GM21360 (cell line): Measurements from ENCODE around the gene CTTNBP2.

Source experiments
- ATAC-seq: cut with Tn5 transposase; IDR thresholded peaks from one replicate; pipeline ENCODE4 v1.9.1; 2021; ENCODE audit warnings: mild to moderate bottlenecking, moderate library complexity; ENCODE audit not compliant: unreplicated experiment

CTTNBP2 gene

DNA sequence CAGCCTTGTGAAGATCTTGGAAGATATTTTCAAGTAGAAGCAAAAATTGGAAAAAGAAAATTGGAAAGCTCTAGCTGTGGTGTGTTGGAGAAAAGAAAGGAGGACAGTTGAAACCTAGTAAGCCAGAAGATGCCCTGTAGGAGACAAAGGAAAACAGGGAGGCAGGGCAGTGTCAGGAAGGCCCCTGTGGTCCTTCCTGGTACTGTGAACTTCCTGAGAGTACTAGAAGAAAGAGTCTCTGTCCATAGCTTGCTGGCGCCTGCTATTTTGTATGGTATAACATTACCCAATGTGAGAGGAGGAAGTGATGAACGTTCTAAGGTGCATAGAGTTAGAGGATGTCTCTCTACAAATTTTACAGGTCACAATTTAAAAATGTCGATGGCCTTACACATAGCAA lies 183.1 kb downstream of the CTTNBP2 start:
- no peak for ATAC-seq

DNA sequence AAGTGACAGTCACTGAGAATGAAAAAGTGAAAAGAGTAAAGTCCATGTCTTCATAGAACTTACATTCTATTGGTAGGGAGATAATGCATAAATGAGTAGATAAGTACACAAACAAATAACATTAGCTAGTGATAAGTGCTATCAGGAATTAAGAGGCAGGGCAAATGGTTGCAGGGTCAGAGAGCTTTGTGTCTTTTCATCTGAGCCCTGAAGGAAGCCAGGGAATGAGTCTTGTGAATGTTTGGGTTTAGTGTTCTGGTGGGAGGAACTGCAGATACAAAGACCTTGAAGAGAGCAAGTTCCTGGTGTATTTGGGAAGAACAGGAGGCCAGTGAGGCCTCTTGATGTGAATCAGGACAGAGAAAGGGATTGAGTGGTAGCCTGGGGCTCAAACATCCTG lies 183.8 kb downstream of the CTTNBP2 start:
- no peak for ATAC-seq

DNA sequence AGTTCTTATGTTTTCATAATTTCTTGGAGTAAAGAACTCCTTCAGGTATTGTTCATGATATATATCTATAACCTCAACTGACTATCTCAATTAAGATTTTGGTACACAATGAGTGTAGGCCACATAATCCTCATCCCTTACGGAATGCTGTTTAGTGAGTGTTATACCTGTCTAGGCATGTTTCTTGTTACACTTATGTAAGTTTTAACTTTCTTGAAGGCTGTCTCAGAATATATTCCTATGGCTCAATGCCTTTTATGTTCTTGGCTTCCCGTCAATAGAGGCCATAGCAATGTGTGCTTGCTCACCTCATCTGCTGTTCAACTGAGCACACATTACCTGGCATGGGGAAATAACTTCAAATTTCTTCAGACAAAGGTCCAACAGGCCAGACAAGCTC lies 185.1 kb downstream of the CTTNBP2 start:
- ATAC-seq = no peak

DNA sequence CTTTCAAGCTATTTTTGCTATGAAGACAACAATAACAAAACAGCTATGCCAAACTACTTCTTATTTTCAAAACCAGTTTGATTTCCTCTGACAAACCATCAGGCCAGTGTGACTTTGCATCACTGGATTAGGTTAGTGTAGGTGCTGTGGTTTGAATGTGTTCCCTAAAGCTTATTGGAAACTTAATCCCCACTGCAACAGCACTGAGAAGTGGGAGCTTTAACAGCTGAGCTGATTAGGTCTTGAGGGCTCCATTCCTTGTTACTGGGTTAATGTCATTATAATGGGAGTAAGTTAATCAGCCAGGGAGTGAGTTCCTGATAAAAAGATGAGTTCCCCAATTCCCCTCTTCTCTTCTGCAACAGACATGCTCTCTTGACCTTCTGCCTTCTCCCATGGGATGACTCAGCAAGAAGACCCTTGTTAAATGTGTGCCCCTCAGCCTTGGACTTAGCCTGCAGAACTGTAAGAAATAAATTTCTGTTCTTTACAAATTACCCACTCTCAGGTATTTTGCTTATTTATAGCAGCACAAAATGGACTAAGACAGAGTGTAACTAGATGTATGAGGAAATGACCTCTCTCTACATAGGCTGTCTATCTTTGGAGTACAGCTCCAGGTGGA lies 186.8 kb downstream of the CTTNBP2 start:
- ATAC-seq = no peak

DNA sequence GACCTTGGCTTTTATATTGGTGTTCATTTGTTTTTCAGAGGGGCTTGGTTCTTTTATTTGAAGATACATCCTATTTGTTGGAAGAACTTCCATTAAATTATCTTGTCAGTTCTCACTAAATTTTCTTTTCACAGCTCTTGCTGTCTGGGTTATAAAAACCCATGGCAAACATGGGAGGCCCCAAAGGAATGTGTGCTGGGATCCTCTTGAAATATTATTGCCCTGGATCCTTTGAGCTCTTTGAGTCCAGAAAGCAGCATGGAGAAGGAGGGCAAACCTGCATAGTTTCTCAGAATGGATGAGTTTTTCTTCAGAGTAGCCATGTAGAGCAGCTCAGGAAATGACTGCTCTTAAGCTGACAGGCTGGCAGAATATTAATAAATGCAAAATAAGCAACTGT lies 187.4 kb downstream of the CTTNBP2 start:
- no peak for ATAC-seq

DNA sequence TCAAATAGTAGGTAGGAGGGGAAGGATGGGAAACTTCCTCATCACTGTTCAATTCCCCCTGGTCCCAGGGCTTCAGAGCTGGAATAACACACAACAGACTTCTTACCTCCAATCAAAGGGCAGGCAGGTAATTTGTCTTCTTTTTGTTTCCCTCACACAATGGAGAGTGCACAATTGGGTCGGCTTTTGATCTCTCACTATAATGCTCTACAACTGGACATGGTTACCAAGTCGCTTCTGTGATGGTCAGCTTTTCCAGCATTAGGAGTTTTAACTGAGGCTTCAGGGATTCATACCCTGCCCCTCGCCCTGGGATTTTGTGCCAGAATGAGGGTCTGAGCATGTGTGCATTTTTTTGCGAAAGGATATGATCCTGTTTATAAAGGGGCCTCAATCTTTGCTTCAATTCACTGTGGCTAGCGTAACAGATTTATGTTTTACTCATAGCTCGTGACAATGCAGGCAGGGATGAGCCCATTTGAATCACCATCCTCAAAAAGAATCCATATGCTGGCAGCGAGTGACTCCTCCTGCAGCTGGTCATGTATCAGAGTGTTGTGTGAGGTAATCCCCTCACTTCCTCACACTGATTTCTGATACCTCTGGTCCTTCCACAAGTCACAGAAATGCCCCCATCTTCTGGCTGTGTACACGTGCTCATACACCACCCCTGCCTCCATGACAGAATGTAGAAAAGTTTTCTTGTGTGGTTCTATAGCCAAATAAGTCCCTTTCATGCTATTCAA lies 189.6 kb downstream of the CTTNBP2 start:
- ATAC-seq = no peak

DNA sequence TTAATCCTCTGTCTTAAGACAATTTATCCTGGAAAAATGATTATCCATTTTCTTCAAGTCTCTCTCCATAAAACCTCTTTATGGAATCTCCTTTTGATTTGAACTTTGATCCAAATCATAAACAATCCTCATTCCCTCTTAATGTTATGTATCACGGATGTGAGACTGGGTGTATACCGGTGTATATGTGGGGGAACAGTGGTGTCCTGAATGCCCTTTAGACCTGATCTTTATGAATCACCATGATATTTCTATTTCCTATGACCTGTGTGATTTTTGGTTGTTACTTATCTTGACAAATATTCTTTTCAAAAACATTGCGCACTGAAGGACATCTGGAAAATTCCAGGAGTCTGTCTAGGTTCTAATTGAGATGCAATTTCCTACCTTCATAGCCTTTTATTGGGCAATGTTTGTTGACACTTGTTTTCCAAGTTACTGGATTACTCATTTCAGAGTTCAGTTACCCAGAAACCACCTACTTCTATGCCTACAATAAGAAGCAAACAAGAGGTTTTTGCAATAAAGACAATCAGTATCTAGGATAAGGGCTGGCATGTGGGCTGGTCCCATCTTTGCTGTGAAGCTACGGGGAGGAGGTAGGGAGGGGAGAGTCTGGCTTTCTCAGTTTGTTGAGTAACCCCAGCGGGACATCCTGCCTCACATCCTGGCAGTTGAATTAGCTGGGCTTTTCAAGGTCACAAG lies 190.4 kb downstream of the CTTNBP2 start:
- ATAC-seq = no peak

DNA sequence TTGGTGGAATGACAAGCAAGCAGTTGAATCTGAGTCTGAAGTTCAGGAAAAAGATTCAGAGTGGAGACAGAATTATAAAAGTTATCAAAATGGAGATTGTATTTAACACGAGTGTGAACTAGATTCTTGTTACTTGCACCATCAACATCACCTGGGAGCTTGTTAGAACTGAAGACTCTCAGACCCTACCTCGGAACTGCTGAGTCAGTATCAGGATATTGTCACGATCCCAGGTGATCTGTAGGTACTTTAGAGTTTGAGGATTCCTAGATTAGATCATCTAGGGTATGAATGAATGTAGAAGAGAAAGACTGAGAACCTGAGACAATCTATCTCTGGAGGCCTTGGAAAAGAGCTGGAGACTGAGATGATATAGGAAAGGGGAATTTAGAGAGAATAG lies 194.1 kb downstream of the CTTNBP2 start:
- ATAC-seq = no peak

DNA sequence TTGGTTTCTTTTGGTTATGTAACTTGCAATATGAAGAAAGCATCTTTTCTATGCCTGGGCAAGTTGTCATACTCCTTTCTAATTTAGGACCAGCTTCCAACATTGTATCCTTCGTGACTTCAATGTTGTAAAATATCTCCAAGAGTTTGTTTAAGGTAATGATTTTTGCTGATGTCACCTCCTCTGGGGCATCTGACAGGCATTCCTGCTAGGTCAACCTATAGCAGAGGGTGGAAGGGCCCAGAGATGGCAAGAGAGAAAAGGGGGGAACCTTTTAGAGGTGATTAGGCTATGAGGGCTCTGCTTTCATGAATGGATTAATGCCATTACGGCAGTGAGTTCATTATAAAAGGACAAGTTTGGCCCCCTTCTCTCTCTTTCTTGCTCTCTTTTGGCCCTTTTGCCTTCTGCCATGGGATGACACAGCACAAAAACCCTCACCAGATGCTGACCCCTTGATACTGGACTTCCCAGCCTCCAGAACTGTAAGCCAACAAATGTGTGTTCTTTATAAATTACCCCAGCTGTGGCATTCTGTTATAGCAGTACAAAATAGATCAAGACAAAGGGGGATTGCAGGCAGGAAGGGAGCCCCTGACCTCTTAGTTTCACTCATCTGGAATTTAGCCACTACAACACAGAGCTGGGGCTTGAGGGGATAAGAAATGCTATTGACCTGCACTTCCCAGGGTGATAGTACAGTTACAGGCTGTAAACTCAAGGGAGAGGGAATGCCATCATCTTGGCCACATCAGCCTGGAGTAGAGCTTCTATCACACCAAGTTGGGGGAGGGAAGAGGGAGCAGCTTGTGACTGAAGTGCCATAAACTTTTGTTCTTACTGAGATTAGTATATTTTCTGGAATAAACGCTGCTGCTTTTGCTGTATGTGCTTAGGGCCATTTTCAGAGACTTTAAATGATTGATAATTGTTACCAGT lies 197.5 kb downstream of the CTTNBP2 start:
- ATAC-seq = no peak

DNA sequence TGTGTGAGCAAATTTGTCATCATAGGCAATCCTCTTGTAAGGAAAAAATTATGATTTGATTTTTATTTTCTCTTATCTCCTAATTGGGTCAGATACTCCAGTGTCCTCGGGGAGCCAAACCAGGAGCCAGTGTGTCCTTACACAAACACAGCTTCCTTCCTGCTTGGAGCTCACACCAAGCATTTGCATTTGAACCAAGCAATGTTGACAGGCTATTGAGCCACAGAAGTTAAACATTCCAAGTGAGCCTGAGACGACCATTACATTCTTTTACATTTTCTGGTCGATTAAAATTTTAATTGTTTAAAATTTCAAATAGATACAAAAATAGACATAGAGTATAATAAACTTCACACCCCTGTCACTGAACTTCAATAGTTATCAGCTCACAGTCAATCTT lies 198.6 kb downstream of the CTTNBP2 start:
- no peak for ATAC-seq

DNA sequence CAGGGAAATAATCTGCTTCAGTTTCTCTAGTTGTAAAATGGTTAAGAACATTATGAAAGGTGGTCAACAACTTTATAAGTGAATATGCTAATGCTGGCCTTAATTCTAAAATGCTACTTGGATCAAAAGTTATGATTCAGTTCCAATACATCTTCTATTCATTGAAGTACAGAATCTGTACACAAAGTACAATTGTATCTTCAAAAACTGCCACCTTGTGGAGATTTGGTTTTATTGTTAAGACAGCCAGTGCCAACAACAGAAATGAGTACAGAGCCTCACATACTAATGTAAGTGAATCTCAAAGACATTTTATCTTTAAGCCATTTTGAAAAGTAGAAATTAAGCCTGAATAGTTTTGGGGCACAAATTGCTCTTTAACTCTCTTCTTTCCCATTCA lies 199.4 kb downstream of the CTTNBP2 start:
- ATAC-seq = peak; percentile 67

DNA sequence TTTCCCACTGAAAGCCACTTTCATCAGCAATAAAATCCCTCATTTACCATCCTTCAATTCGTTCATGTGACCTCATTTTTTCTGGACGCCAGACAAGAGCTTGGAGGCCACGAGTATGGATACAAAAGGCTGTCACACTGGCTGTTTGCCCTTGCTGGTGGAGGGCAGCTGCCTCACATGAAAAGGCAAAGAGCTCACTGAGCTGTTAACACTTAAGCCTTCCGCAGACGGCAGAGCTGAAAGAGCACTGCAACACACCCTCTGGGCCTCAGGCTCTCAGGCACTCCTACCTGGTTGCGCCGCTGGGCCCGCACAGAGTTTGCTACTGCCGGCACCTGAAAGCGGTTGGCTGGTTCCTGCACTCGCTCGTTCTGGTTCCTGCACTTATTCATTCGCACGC lies 199.9 kb downstream of the CTTNBP2 start:
- ATAC-seq = no peak

DNA sequence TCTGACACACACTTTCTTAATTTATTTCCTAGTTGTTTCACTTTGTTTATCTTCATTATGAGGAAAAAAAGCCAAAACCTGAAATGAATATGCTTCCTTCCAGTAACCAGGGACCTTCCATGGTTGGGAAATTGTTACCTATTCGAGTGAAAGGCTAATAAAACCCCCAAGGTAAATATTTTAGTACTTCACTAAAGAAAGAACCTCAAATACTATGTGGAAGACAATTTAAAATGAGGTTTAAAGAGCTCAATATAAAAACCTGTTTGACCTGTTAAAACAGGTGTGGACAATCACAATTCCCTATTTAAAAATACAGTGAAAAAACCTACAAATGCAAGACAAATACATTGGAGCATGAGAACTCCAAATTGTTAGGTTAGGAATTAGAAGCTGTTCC lies 200.8 kb downstream of the CTTNBP2 start:
- no peak for ATAC-seq

DNA sequence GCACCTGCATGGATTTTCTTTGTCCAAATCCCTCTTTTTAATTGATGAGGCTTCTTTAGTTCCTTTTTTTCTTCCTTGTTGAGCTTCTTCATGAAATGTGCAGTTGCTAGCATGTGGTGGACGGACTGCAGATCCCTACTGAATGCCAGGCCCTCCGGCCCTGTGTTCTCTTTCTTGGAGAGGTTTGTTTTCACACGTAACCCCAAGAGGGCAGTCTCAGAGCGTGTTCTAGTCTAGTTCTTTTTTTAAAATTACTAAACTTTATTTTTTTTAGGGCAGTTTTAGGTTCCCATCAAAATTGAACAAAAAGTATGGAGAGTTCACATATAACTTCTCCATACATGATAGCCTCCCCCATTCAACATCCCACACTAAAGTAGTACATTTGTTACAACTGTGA lies 203.4 kb downstream of the CTTNBP2 start:
- no peak for ATAC-seq

DNA sequence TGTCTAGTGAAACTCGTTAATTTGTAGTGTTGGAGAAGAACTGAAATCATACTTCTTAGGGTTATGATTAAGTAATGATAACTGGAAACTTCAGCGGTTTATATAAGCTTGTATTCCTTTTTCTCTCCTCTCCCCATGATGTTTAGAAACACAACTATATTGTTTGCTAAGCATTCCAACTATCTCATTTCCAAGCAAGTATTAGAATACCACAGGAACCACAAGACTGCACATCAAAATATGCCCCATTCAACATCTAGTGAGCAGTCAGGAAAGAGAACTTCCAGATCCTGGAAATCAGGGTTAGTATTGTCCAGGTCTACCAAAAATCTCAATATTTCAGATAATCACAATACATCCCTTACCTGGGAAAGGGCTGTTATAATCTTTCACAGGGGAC lies 205.8 kb downstream of the CTTNBP2 start:
- ATAC-seq = no peak

DNA sequence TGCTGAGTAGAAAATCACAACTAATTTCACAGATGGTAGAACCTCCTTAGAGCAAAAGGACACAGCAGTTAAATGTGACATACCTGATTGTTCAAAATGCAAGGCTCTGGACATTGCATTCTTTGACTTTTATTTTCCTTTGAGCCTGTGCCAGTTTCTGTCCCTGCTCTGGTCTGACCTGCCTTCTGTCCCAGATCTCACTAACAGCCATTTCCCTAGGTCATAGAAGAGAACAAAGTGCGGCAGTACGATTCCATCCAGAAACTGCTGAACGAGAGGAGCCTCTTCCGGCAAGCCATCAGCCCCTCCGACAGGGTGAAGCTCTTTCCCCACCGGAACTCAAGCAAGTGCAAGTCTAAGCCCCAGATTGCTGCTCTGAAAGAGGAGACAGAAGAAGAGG lies 206.6 kb downstream of the CTTNBP2 start:
- no peak for ATAC-seq

DNA sequence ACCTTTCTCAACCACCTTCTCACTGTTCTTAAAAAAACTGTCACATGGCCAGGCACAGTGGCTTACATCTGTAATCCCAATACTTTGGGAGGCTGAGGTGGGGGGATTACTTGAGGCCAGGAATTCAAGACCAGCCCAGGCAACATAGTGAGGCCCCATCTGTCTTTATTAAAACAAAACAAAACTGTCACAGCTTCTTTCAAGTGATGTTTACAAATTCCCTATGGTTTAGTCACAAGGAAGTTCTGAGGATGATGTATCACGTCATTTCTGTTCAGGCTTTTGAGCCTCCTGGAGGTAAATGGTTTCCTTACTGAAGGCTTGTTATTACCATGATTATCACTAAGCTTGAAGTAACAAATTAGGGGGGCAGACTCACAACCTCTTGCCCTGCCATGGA lies 207.2 kb downstream of the CTTNBP2 start:
- no peak for ATAC-seq

DNA sequence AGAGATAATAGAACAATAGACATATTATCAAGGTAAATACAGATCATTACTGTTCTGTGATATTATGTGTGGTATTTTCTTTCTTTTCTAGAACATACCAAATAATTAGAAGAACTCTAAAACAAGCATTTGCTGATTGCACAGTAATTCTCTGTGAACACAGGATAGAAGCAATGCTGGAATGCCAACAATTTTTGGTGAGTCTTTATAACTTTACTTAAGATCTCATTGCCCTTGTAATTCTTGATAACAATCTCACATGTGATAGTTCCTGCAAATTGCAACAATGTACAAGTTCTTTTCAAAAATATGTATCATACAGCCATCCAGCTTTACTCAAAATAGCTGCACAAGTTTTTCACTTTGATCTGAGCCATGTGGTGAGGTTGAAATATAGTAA lies 207.9 kb downstream of the CTTNBP2 start:
- ATAC-seq = no peak

DNA sequence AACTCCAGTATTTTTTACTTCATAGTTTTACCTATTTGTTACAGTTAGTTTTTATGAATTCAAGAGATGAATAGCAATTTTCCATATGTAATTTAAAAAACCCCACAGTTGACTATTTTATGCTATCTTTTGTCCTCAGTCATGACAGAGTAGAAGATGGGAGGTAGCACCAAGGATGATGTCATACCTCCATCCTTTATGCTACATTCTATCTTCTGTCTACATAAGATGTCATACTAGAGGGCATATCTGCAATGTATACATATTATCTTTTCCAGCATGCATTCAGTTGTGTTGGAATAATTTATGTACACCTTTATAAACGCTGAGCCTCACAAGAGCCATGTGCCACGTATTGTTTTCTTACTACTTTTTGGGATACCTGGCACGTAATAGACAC lies 209.2 kb downstream of the CTTNBP2 start:
- ATAC-seq = no peak

DNA sequence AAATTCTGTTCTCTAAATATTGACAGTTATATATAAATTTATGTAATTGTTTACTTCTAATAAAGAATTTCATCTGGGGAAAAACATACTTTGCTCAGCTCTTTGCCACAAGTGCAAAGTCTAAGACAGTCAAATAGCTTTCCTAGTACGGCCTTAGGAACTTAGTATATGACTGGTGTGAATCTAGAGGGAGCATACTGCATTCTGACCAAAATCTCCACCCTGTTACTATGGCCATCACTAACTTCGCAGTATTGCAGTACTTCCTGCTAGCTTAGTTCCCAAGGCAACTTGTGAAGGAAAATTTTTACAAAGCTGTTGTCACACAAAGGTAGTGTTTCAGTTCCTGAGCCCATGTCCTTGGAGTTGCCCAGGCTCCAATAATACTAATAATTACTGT lies 211.9 kb downstream of the CTTNBP2 start:
- ATAC-seq = no peak
